ENCODE data around the gene PDCD11. TPM values are rescaled to one million over a fixed set of nuclear protein-coding genes. Genes with fewer than 3 reads are reported as not detected.

Gene PDCD11
- total RNA-seq, 2 donors from 2014 or later, result 13.3 to 33.8 TPM

DNA sequence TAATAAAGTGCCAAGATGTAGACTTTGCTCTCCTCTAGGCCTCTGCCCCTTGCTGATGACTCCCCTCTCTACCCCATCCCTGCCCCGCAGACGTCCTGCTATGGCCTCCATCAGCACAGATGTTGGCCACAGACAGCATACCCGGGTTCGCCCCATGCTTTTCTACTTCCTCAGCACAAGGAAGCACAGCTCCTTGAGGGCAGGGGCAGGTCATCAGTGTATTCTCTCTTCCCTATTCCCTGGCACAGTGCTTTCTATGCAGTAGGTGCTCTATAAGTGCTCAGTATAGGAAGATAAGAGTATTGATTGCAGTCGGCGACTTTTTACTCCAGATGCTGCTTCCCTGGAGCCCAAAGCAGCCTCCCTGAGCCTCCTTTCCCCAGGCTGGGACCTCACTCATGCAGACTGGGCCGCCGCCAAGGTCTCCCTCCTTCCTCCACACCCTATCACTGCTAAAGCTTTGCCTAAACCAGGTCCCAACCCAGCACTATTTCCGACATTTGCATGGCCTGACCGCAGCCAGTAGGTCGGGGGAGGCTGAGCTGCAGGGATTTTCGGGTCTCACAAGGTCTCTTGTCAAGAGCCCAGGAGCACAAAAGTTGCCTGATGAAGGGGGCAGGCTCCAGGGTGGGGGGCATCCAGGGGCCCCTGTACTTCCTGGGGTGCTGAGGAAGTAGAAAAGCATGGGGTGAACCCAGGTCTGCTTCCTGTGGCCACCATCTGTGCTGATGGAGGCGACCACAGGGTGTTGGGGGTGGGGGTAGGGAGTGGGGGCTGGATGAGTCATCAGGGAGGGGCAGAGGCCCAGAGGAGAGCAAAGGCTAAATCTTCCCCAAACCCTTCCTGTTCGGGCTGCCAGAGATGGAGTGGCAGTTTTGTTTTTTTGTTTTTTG lies 74.6 kb downstream of the PDCD11 start:
- H3K9me3 ChIP-seq, result no peaks in the 10 kb centered on the region
- no peak overlapping the region for H3K27ac ChIP-seq
- no peaks in the 10 kb centered on the region for H3K27me3 ChIP-seq (replicated peaks; ENCODE audit: insufficient read depth)
- intact Hi-C loops (cut with DNase I), result no loop called here
- H3K4me3 ChIP-seq, result no peak overlapping the region
- no peaks in the 10 kb centered on the region for H3K4me1 ChIP-seq (replicated peaks)
- no peak for TF ChIP-seq POLR2AphosphoS5 (IDR thresholded peaks at IDR 0.05)
- TF ChIP-seq POLR2A (IDR thresholded peaks at IDR 0.05), result no peak
- TF ChIP-seq, protein P1, sequence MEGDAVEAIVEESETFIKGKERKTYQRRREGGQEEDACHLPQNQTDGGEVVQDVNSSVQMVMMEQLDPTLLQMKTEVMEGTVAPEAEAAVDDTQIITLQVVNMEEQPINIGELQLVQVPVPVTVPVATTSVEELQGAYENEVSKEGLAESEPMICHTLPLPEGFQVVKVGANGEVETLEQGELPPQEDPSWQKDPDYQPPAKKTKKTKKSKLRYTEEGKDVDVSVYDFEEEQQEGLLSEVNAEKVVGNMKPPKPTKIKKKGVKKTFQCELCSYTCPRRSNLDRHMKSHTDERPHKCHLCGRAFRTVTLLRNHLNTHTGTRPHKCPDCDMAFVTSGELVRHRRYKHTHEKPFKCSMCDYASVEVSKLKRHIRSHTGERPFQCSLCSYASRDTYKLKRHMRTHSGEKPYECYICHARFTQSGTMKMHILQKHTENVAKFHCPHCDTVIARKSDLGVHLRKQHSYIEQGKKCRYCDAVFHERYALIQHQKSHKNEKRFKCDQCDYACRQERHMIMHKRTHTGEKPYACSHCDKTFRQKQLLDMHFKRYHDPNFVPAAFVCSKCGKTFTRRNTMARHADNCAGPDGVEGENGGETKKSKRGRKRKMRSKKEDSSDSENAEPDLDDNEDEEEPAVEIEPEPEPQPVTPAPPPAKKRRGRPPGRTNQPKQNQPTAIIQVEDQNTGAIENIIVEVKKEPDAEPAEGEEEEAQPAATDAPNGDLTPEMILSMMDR (IDR thresholded peaks at IDR 0.05), result no peak
- no peak for DNase-seq (ENCODE audit: low spot score)
- H3K36me3 ChIP-seq, result no peaks in the 10 kb centered on the region
- 72% methylated on average over 14 of the region's 14 CpGs for WGBS

DNA sequence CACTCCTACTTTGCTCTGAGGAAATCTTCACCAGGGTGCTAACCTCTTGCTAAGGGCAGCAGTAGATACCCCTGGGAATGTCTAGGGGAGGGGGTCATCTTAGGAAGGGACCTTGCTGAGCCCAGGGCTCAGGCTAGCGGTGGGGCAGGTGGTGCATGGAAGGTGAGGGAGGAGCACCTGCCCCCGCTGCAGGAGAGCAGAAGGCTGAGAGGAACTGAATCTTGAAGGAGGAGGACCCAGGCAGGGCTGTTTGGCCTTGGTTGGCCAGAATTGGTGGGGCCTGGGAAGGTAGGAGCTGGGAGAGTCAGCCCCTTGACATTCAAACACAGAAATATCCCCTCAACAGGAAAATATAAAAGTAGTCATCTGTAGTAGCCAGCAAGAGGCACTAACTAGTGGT lies 75.6 kb downstream of the PDCD11 start:
- no peaks in the 10 kb centered on the region for H3K4me1 ChIP-seq (replicated peaks)
- WGBS, result 88% methylated on average over 2 of the region's 2 CpGs
- H3K9me3 ChIP-seq, result no peaks in the 10 kb centered on the region
- no peak overlapping the region for H3K27ac ChIP-seq
- no peak for TF ChIP-seq POLR2A (IDR thresholded peaks at IDR 0.05)
- TF ChIP-seq POLR2AphosphoS5 (IDR thresholded peaks at IDR 0.05), result no peak
- TF ChIP-seq, protein P1 (IDR thresholded peaks at IDR 0.05), result no peak
- no peak for DNase-seq (ENCODE audit: low spot score)
- no peaks in the 10 kb centered on the region for H3K27me3 ChIP-seq (replicated peaks; ENCODE audit: insufficient read depth)
- intact Hi-C loops (cut with DNase I), result no loop called here
- H3K4me3 ChIP-seq, result no peak overlapping the region
- H3K36me3 ChIP-seq, result no peaks in the 10 kb centered on the region

DNA sequence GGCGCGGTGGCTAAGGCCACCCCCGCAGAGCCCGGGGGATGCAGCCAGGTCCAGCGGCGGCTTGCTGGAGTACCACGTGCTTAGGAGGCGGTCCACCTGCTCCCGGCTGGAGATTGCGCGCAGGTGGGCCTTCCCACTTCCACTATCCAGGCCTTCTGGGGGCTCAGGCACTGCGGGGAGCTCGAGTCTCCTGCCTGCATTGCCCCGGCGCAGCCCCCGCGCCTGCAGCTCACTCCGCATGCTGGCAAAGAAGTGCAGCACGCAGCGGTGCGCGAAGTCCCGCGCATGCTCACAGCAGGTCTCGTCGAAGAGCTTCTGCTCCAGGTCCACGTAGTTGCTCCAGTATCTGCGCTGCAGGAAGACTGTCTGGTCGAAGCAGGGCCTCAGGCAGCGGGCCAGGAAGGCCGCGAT lies 76.8 kb downstream of the PDCD11 start:
- H3K9me3 ChIP-seq, result no peaks in the 10 kb centered on the region
- H3K4me3 ChIP-seq, result no peak overlapping the region
- DNase-seq (ENCODE audit: low spot score), result no peak
- H3K4me1 ChIP-seq (replicated peaks), result no peaks in the 10 kb centered on the region
- H3K27ac ChIP-seq, result no peak overlapping the region
- WGBS, result 64% methylated on average over 30 of the region's 32 CpGs
- no peaks in the 10 kb centered on the region for H3K27me3 ChIP-seq (replicated peaks; ENCODE audit: insufficient read depth)
- intact Hi-C loops (cut with DNase I), result no loop called here
- no peak for TF ChIP-seq POLR2AphosphoS5 (IDR thresholded peaks at IDR 0.05)
- no peaks in the 10 kb centered on the region for H3K36me3 ChIP-seq

DNA sequence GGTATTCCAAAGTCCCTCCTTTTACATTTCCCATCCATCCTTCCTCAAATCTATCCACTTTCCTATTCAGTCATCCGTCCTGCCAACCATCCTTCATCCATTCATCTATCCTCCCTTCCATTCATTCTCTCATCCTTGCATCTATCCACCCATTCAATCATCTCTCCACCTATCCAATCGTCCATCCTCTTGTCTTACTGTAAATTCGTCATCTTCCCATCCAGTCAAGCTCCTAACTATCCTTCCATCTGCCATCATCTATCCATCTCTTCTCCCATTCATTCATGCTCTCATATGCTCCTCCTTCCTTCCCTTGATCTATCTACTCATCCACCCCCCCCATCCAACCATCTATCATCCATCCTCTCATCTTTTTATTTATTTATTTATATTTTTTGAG lies 77.7 kb downstream of the PDCD11 start:
- no peaks in the 10 kb centered on the region for H3K27me3 ChIP-seq (replicated peaks; ENCODE audit: insufficient read depth)
- TF ChIP-seq POLR2A (IDR thresholded peaks at IDR 0.05) (no peak), POLR2AphosphoS5 (IDR thresholded peaks at IDR 0.05) (no peak)
- TF ChIP-seq, protein P1 (IDR thresholded peaks at IDR 0.05), result no peak
- H3K4me3 ChIP-seq, result no peak overlapping the region
- H3K4me1 ChIP-seq (replicated peaks), result no peaks in the 10 kb centered on the region
- intact Hi-C loops (cut with DNase I), result no loop called here
- DNase-seq (ENCODE audit: low spot score), result no peak
- H3K36me3 ChIP-seq, result no peaks in the 10 kb centered on the region
- no peaks in the 10 kb centered on the region for H3K9me3 ChIP-seq
- H3K27ac ChIP-seq, result no peak overlapping the region
- WGBS, result 95% methylated on average over 3 of the region's 3 CpGs

DNA sequence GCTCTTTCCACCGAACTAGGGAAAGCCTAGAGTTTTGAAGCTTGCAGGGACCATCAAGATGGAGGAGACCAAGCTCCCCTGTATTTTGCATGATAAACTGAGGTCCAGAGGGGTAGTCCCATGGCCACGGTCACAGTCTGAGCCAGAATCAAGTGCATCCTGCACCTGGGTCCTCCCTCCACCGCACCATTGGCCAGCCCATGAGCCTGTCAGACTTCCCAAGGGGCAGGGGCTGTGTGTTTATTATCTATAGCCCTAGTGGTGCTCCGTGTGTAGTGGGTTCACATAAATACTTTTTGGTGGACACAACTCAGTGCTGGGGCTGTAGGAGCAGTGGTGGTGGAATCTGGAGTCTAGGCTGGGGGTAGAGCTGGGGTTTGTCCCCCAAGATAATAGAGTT lies 79.0 kb downstream of the PDCD11 start:
- H3K27ac ChIP-seq, result no peak overlapping the region
- H3K9me3 ChIP-seq, result no peaks in the 10 kb centered on the region
- H3K36me3 ChIP-seq, result no peaks in the 10 kb centered on the region
- no peak overlapping the region for H3K4me3 ChIP-seq
- DNase-seq (ENCODE audit: low spot score), result no peak
- no peaks in the 10 kb centered on the region for H3K27me3 ChIP-seq (replicated peaks; ENCODE audit: insufficient read depth)
- intact Hi-C loops (cut with DNase I), result no loop called here
- 86% methylated on average over 4 of the region's 4 CpGs for WGBS
- TF ChIP-seq, protein P1 (IDR thresholded peaks at IDR 0.05), result no peak
- TF ChIP-seq POLR2A (IDR thresholded peaks at IDR 0.05), result no peak
- no peak for TF ChIP-seq POLR2AphosphoS5 (IDR thresholded peaks at IDR 0.05)
- H3K4me1 ChIP-seq (replicated peaks), result no peaks in the 10 kb centered on the region

Measured in prostate gland (tissue), 2 donors.